ENCODE results near the gene INHBC.

The INHBC gene

GRCh38 chr12:57475271-57476161 is 40.9 kb downstream of the INHBC start:
- Histone ChIP-seq H3K4me3 (ENCODE audit: low read depth, low read length) (peak overlapping the region; percentile 34), H3K9ac (no peak overlapping the region), H2AFZ (peak overlapping the region; percentile 64), H3K9me3 (ENCODE audit: control insufficient read depth, low read length) (no peaks in the 10 kb centered on the region), H3K27ac (no peak overlapping the region), H3K36me3 (ENCODE audit: control insufficient read depth, insufficient read depth, low read length) (no peaks in the 10 kb centered on the region), H3K27me3 (ENCODE audit: control insufficient read depth, insufficient read depth, low read length) (peaks cover 7% of the 10 kb centered on the region), H3K79me2 (no peaks in the 10 kb centered on the region), H3K4me1 (peaks cover 11% of the 10 kb centered on the region), H3K4me2 (ENCODE audit: low read length) (peak overlapping the region; percentile 68)
- TF ChIP-seq CTCF (IDR thresholded peaks at IDR 0.05) = no peak

GRCh38 chr12:57476162-57476992 is 41.8 kb downstream of the INHBC start:
- Histone ChIP-seq H3K4me1 (peaks cover 11% of the 10 kb centered on the region), H3K36me3 (ENCODE audit: control insufficient read depth, insufficient read depth, low read length) (no peaks in the 10 kb centered on the region), H3K9me3 (ENCODE audit: control insufficient read depth, low read length) (no peaks in the 10 kb centered on the region), H3K27ac (no peak overlapping the region), H3K4me3 (ENCODE audit: low read depth, low read length) (peak overlapping the region; percentile 34), H3K79me2 (no peaks in the 10 kb centered on the region), H3K27me3 (ENCODE audit: control insufficient read depth, insufficient read depth, low read length) (peaks cover 7% of the 10 kb centered on the region), H3K4me2 (ENCODE audit: low read length) (peak overlapping the region; percentile 68), H2AFZ (peak overlapping the region; percentile 64), H3K9ac (no peak overlapping the region)
- no peak for TF ChIP-seq CTCF (IDR thresholded peaks at IDR 0.05)

DNA sequence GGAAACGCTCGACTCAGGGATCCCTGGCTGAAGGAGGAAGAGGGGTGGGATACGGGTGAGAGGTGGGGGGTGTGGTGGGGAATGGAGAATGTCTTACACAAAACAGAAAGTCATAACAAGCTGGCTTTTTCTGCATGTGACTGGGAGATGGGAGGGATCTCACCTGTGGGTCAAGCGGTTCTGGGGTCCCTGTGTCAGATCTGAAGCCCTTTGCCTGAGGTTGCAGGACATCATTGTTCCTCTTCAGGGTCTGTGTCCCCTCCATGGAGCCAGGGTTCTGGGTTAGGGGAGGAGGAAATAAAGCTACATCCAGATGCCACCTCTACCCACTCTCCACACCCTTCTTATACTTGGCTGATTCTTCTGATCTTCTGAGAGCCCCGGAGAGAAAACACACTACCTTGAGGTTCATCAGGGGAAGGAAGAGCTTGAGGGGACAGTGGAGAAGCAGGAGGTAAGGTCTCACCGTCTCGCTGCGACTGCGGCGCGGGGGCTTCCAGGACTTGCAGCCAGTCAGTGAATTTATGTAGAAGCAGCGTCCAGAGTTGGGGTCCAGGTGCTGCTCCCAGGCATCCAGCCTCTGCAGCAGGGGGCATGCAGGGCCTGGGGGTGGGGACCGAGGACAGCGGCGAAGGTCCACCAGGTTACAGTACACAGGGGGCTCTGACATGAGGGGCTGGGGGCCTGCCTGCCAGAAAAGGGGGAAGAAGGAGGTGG is 42.6 kb downstream of the INHBC start:
- Histone ChIP-seq H3K4me2 (ENCODE audit: low read length) (no peak overlapping the region), H2AFZ (no peak overlapping the region), H3K79me2 (no peaks in the 10 kb centered on the region), H3K9me3 (ENCODE audit: control insufficient read depth, low read length) (no peaks in the 10 kb centered on the region), H3K27ac (no peak overlapping the region), H3K27me3 (ENCODE audit: control insufficient read depth, insufficient read depth, low read length) (peaks cover 7% of the 10 kb centered on the region), H3K4me1 (peaks cover 11% of the 10 kb centered on the region), H3K36me3 (ENCODE audit: control insufficient read depth, insufficient read depth, low read length) (no peaks in the 10 kb centered on the region), H3K4me3 (ENCODE audit: low read depth, low read length) (no peak overlapping the region), H3K9ac (no peak overlapping the region)
- TF ChIP-seq CTCF (IDR thresholded peaks at IDR 0.05) = no peak

GRCh38 chr12:57477710-57478681 is 43.4 kb downstream of the INHBC start:
- H3K27me3 ChIP-seq (ENCODE audit: control insufficient read depth, insufficient read depth, low read length) = peaks cover 7% of the 10 kb centered on the region
- H3K4me2 ChIP-seq (ENCODE audit: low read length) = no peak overlapping the region
- H3K9ac ChIP-seq = no peak overlapping the region
- H3K4me3 ChIP-seq (ENCODE audit: low read depth, low read length) = no peak overlapping the region
- H3K36me3 ChIP-seq (ENCODE audit: control insufficient read depth, insufficient read depth, low read length) = no peaks in the 10 kb centered on the region
- no peak for TF ChIP-seq CTCF (IDR thresholded peaks at IDR 0.05)
- peaks cover 11% of the 10 kb centered on the region for H3K4me1 ChIP-seq
- H3K9me3 ChIP-seq (ENCODE audit: control insufficient read depth, low read length) = no peaks in the 10 kb centered on the region
- no peaks in the 10 kb centered on the region for H3K79me2 ChIP-seq
- no peak overlapping the region for H3K27ac ChIP-seq
- H2AFZ ChIP-seq = no peak overlapping the region
